Kidney epithelial cell (primary cell): Measurements from ENCODE around the gene FBP1. TPM values are rescaled to one million over a fixed set of nuclear protein-coding genes. Genes with fewer than 3 reads are reported as not detected.
"Not testable (repeated sequence)": the region's sequence is repeated elsewhere in the genome, so short reads cannot be mapped to it uniquely, and the experiment has no call there.

Experiments
- DNase-seq: peaks from one replicate; pipeline ENCODE4 v3.0.0-alpha.2; 2010; ENCODE audit warnings: low read depth
- H3K27me3 ChIP-seq: 2 replicates; pipeline ENCODE4 v1.6.0; 2011; ENCODE audit warnings: low read length; ENCODE audit not compliant: control insufficient read depth, insufficient read depth
- H3K36me3 ChIP-seq: 2 replicates; pipeline ENCODE4 v1.5.1; 2011; ENCODE audit warnings: low read length; ENCODE audit not compliant: control insufficient read depth, insufficient read depth
- H3K4me3 ChIP-seq: 2 replicates; pipeline ENCODE4 v1.5.1; 2011; ENCODE audit warnings: low read depth, mild to moderate bottlenecking, control low read depth, low read length
- CTCF ChIP-seq: IDR thresholded peaks from 2 replicates; pipeline ENCODE4 v1.5.1; 2011; ENCODE audit warnings: mild to moderate bottlenecking, moderate library complexity, low read length, control low read depth, inconsistent platforms; ENCODE audit not compliant: insufficient read depth, poor library complexity, severe bottlenecking
- total RNA-seq: library from RNA; depleted of rRNA; stranded (reverse); fragments of >200 nt; gene quantifications from 2 replicates; pipeline ENCODE4 v1.2.3, GENCODE V29; 2015

FBP1 gene
- total RNA-seq, 1 donor from 2014 or later, result 5.6 TPM

- Histone ChIP-seq H3K27me3 (no peaks in the 10 kb centered on the region), H3K4me3 (no peak overlapping the region), H3K36me3 (no peaks in the 10 kb centered on the region)
- TF ChIP-seq CTCF, result no peak
- DNase-seq, result no peak
Measured at GRCh38 chr9:94591876-94592275, 47.4 kb downstream of the FBP1 start.

GRCh38 chr9:94591046-94591545 lies 48.2 kb downstream of the FBP1 start:
- not testable (repeated sequence) for H3K4me3 ChIP-seq

GRCh38 chr9:94588681-94589080 lies 50.6 kb downstream of the FBP1 start:
- Histone ChIP-seq H3K36me3 (no peaks in the 10 kb centered on the region), H3K27me3 (no peaks in the 10 kb centered on the region), H3K4me3 (no peak overlapping the region)
- DNase-seq, result no peak
- no peak for TF ChIP-seq CTCF

More at GRCh38 chr9:94591046-94591545, 48.2 kb downstream of the FBP1 start:
- H3K36me3 ChIP-seq, DNase-seq, H3K27me3 ChIP-seq: not testable (repeated sequence)

GRCh38 chr9:94586814-94587213 lies 52.5 kb downstream of the FBP1 start:
- DNase-seq, result no peak
- Histone ChIP-seq H3K4me3 (no peak overlapping the region), H3K36me3 (no peaks in the 10 kb centered on the region), H3K27me3 (no peaks in the 10 kb centered on the region)
- TF ChIP-seq CTCF, result no peak

GRCh38 chr9:94586316-94586715 lies 53.0 kb downstream of the FBP1 start:
- no peaks in the 10 kb centered on the region for H3K36me3 ChIP-seq
- TF ChIP-seq CTCF, result no peak
- H3K27me3 ChIP-seq, result no peaks in the 10 kb centered on the region
- no peak overlapping the region for H3K4me3 ChIP-seq
- no peak for DNase-seq

GRCh38 chr9:94584555-94584954 lies 54.8 kb downstream of the FBP1 start:
- DNase-seq, result no peak
- Histone ChIP-seq H3K36me3 (no peaks in the 10 kb centered on the region), H3K4me3 (no peak overlapping the region), H3K27me3 (no peaks in the 10 kb centered on the region)
- no peak for TF ChIP-seq CTCF
